Keratinocyte (primary cell): ENCODE data around the gene HLA-DRB1.

Experiments
- CTCF ChIP-seq, 3 experiments: IDR thresholded peaks in 1 of 3; conservative IDR thresholded peaks in 1 of 3; optimal IDR thresholded peaks in 1 of 3; 2 replicates in 2 of 3; 3 replicates in 1 of 3; pipeline versions ENCODE3 to v1.5.1; 2011; ENCODE audit warnings: low read length in 3 of 3, mild to moderate bottlenecking in 3 of 3, moderate library complexity in 2 of 3, control low read depth in 1 of 3, inconsistent platforms in 1 of 3; ENCODE audit not compliant: insufficient read depth in 2 of 3; ENCODE audit errors: extremely low read depth in 1 of 3
- EZH2 ChIP-seq: IDR thresholded peaks from one replicate; pipeline ENCODE4 v1.6.1; 2012; ENCODE audit warnings: inconsistent platforms, mild to moderate bottlenecking, low read length, moderate library complexity

GRCh38 chr6:32603888-32604287 lies 14.2 kb upstream of the HLA-DRB1 start:
- no peak for TF ChIP-seq CTCF (optimal IDR thresholded peaks at IDR 0.05 in 1 of 3, IDR thresholded peaks at IDR 0.05 in 1 of 3, conservative IDR thresholded peaks at IDR 0.05 in 1 of 3; ENCODE audit: extremely low read depth in 1 of 3, insufficient read depth in 2 of 3, low read length in 3 of 3)
- no peak for TF ChIP-seq EZH2
